ENCODE data around the gene KANTR. TPM values are rescaled to one million over a fixed set of nuclear protein-coding genes. Genes with fewer than 3 reads are reported as not detected.

Gene KANTR
- total RNA-seq, 4 donors from 2014 or later: 5.4 to 22.2 (median 16.7) TPM

DNA sequence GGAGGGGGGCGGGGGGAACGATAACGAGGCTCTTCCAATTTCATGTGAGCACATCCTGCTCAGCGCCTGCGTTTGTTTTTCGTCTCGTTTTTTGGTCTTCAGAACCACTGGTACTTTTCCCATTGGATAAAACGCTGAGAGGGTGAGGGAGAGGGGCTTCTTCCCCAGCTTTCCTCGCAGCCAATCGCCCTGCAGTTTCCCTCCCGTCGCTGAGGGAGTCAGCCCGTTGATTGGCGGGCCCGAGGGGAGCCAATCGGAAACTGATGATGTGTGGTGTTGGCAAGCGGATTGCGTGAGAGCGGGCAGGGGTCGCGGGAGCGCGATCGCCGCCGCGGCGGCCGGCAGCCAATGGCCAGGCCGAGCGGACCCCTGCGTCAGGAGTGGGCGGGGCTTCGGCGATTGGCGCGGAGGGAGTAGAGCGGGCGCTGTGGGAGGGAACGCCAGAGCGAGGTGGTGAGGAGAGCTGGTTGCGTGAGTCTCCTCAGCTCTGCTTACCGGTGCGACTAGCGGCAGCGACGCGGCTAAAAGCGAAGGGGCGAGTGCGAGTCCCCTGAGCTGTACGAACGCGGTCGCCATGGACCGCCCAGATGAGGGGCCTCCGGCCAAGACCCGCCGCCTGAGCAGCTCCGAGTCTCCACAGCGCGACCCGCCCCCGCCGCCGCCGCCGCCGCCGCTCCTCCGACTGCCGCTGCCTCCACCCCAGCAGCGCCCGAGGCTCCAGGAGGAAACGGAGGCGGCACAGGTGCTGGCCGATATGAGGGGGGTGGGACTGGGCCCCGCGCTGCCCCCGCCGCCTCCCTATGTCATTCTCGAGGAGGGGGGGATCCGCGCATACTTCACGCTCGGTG is 11.8 kb upstream of the KANTR start, which contains the start of gene TSPYL2:
Gene TSPYL2 (plus strand): TSS at position 443 of the 848 bp plus-strand sequence. CDS start 132 bp downstream, at position 575.
- TF ChIP-seq, protein P1, sequence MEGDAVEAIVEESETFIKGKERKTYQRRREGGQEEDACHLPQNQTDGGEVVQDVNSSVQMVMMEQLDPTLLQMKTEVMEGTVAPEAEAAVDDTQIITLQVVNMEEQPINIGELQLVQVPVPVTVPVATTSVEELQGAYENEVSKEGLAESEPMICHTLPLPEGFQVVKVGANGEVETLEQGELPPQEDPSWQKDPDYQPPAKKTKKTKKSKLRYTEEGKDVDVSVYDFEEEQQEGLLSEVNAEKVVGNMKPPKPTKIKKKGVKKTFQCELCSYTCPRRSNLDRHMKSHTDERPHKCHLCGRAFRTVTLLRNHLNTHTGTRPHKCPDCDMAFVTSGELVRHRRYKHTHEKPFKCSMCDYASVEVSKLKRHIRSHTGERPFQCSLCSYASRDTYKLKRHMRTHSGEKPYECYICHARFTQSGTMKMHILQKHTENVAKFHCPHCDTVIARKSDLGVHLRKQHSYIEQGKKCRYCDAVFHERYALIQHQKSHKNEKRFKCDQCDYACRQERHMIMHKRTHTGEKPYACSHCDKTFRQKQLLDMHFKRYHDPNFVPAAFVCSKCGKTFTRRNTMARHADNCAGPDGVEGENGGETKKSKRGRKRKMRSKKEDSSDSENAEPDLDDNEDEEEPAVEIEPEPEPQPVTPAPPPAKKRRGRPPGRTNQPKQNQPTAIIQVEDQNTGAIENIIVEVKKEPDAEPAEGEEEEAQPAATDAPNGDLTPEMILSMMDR (IDR thresholded peaks at IDR 0.05): no peak
- DNase-seq (ENCODE audit: low spot score) (peak; percentile 65), ATAC-seq (ENCODE audit: low FRiP score) (peak; percentile 94)

DNA sequence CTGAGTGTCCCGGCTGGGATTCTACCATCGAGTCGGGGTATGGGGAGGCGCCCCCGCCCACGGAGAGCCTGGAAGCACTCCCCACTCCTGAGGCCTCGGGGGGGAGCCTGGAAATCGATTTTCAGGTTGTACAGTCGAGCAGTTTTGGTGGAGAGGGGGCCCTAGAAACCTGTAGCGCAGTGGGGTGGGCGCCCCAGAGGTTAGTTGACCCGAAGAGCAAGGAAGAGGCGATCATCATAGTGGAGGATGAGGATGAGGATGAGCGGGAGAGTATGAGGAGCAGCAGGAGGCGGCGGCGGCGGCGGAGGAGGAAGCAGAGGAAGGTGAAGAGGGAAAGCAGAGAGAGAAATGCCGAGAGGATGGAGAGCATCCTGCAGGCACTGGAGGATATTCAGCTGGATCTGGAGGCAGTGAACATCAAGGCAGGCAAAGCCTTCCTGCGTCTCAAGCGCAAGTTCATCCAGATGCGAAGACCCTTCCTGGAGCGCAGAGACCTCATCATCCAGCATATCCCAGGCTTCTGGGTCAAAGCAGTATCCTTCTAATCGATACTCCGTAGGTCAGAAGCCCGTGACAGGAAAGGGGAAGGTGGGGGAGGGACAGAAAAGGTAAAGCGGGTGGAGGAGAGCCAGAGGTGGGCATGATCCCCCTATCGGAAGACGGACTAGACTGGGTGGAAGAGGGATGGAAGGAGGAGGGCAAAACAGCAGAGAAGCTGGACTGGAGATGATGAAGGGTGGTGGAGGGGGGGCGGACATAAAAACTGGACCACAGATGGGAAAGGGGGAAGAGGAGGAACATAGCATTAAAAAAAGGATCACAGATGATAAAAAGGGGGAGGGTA is 10.9 kb upstream of the KANTR start:
- TF ChIP-seq, protein P1 (IDR thresholded peaks at IDR 0.05): no peak
- ATAC-seq (ENCODE audit: low FRiP score) (no peak), DNase-seq (ENCODE audit: low spot score) (no peak)

DNA sequence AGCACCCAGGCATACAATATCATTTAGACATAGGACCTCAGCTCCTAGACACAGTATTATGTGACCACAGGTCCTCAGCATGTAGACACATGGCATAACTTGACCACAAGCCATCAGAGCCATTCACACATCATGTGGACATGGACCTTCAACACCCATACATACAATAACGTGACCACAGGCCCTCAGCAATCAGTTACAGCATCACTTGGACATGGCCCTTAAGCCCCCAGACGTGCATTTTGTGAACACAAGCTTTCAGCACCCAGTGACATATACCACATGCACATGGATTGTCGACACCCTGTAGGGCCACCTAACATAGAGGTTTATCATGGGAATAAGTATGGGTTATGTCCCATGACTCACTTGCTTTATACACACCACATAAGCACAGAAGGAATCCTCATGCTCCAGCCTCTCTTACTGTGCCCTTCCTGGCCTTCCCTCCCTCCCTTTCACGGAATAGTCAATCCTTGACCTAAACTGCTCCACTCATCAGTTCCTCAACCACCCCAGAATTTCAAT is 9.8 kb upstream of the KANTR start:
- no peak for DNase-seq (ENCODE audit: low spot score)
- TF ChIP-seq, protein P1 (IDR thresholded peaks at IDR 0.05): no peak
- ATAC-seq (ENCODE audit: low FRiP score): no peak

DNA sequence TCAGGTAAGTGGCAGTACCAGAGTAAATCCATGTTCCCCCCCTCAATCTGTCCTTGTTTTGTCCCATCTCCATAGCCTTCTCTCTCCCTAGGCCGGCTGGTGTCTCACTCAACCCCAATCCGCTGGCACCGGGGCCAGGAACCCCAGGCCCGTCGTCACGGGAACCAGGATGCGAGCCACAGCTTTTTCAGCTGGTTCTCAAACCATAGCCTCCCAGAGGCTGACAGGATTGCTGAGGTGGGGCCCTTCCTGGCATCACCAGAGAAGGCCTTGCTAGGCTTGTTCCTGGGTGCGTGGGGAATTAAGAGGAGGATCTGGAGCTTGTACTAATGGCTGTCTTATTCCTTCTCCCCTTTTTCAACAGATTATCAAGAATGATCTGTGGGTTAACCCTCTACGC is 9.1 kb upstream of the KANTR start:
- TF ChIP-seq, protein P1 (IDR thresholded peaks at IDR 0.05): no peak
- ATAC-seq (ENCODE audit: low FRiP score) (no peak), DNase-seq (ENCODE audit: low spot score) (no peak)

DNA sequence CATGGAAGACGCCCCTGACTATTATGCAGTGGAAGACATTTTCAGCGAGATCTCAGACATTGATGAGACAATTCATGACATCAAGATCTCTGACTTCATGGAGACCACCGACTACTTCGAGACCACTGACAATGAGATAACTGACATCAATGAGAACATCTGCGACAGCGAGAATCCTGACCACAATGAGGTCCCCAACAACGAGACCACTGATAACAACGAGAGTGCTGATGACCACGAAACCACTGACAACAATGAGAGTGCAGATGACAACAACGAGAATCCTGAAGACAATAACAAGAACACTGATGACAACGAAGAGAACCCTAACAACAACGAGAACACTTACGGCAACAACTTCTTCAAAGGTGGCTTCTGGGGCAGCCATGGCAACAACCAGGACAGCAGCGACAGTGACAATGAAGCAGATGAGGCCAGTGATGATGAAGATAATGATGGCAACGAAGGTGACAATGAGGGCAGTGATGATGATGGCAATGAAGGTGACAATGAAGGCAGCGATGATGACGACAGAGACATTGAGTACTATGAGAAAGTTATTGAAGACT is 8.2 kb upstream of the KANTR start:
- TF ChIP-seq, protein P1 (IDR thresholded peaks at IDR 0.05): no peak
- DNase-seq (ENCODE audit: low spot score) (no peak), ATAC-seq (ENCODE audit: low FRiP score) (no peak)

DNA sequence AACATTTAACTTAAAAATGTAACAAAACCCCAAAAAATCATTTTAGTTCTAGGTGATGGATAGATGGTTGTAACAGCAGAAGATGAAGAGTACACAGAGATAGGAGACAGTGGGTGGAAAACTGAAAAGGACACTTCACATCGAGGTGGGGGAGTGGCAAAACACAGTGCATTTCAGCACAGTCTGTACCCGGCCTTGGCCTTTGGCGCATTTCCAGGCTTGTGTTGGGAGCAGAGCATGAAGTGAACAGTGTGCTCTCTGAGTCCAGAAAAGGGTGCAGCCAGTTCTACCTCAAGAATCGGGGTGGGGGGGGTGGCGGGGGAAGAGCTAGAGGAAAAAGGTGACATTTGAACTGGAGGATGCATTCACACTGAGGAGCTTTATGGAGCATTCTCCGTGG is 7.5 kb upstream of the KANTR start:
- ATAC-seq (ENCODE audit: low FRiP score) (no peak), DNase-seq (ENCODE audit: low spot score) (no peak)
- TF ChIP-seq, protein P1 (IDR thresholded peaks at IDR 0.05): no peak
